H1 (cell line): ENCODE data around the gene PIGU. TPM values are rescaled to one million over a fixed set of nuclear protein-coding genes. Genes with fewer than 3 reads are reported as not detected.

Experiments
- BACH1 ChIP-seq: IDR thresholded peaks from 2 replicates; pipeline ENCODE4 v1.6.1; 2012; ENCODE audit warnings: low read length, improper control_type of control experiment
- EP300 ChIP-seq, 2 experiments: IDR thresholded peaks; 1 replicate in 1 of 2; 2 replicates in 1 of 2; pipeline ENCODE4 v1.6.1; 2011 to 2012; ENCODE audit warnings: low read depth in 2 of 2, low read length in 2 of 2, mild to moderate bottlenecking in 2 of 2, borderline replicate concordance in 1 of 2, inconsistent platforms in 1 of 2, moderate library complexity in 1 of 2
- EZH2 ChIP-seq: fragments of 200-600 bp; sonication (generic); IDR thresholded peaks from 2 replicates; pipeline ENCODE4 v1.7.1; 2012; ENCODE audit warnings: low read depth, mild to moderate bottlenecking, moderate library complexity, low read length, inconsistent platforms; ENCODE audit not compliant: severe bottlenecking
- PHF8 ChIP-seq: fragments of 200-600 bp; sonication (generic); conservative IDR thresholded peaks from 2 replicates; pipeline ENCODE4 v1.7.1; 2012; ENCODE audit warnings: low read depth, mild to moderate bottlenecking, inconsistent platforms, low read length, moderate library complexity
- POLR2A ChIP-seq, 2 experiments: IDR thresholded peaks; 1 replicate in 1 of 2; 2 replicates in 1 of 2; pipeline ENCODE4 v1.6.1; 2011; ENCODE audit warnings: low read depth in 2 of 2, low read length in 2 of 2, mild to moderate bottlenecking in 2 of 2; ENCODE audit errors: control extremely low read depth in 1 of 2
- RAD21 ChIP-seq, 2 experiments: IDR thresholded peaks in 1 of 2; conservative IDR thresholded peaks in 1 of 2; 2 replicates each; pipeline ENCODE4 v1.6.1; 2011; ENCODE audit warnings: low read depth in 2 of 2, low read length in 2 of 2, improper control_type of control experiment in 1 of 2, inconsistent platforms in 1 of 2, mild to moderate bottlenecking in 1 of 2, moderate library complexity in 1 of 2
- TAF1 ChIP-seq: IDR thresholded peaks from 2 replicates; pipeline ENCODE4 v1.6.1; 2011; ENCODE audit warnings: mild to moderate bottlenecking, low read depth, low read length
- USF2 ChIP-seq: IDR thresholded peaks from 2 replicates; pipeline ENCODE4 v1.6.1; 2011; ENCODE audit warnings: low read length, improper control_type of control experiment
- polyA plus RNA-seq, 7 experiments: library from polyadenylated mRNA; depleted of rRNA in 3 of 7; stranded (reverse) in 5 of 7; unstranded in 2 of 7; fragments of >200 nt in 5 of 7; fragments of 200-250 nt in 2 of 7; gene quantifications; 1 replicate in 5 of 7; 2 replicates in 1 of 7; 4 replicates in 1 of 7; pipeline versions ENCODE4 v1.2.1 to v1.2.3, GENCODE V29; 2011 to 2013; ENCODE audit warnings: missing spikeins in 2 of 7, mixed read lengths in 2 of 7
- total RNA-seq: library from RNA; stranded (reverse); fragmentation: NEBNext Ultra II Directional; extraction: Animal tissue kit (Norgen Biotek cat#: 25700); gene quantifications from 2 replicates; pipeline ENCODE4 v1.2.1, GENCODE V29; 2021

The PIGU gene
- total and polyA plus RNA-seq, 2 of the 8 experiments (the other 6 are each of a cell fraction or from before 2014, with no cell fraction given), result 28.3 to 117 TPM

DNA sequence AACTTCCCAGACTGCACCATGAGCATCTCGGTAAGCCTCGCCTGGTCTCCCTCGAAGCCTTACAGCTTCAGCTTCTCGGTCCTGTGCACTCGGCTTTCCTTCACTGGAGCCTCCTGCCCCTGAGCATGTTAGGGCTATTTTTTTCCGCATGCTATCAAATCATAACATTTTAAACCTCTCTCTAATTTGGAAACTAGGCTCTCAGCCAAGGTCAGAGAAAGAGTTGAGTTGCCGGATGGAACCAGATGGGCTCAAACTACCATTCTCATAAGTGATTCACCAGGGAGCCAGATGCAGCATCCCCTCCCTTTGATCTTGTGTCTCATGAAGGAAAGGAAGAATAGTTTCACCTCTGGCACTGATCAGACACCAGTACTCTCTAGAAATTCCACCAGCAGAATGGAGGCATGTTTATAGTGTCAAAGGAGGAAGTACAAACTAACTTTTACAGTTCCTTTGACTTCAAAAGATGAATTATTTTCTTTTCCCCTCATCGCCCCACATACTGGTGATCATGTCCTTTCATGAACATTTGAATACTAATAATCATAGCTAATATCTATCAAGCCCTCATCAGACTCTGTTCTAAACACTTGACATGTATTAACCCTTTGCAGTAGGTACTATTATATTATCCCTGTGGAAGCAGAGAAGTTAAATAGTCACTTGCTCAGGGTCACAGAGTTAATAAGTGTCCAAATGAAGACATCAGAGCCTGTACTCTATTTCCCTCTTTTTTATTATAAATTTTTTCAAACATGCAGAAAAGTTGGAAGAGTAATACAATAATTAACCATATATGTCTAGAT lies 71.7 kb downstream of the PIGU start (continued):
- TF ChIP-seq EP300 (IDR thresholded peaks at IDR 0.05; ENCODE audit: borderline replicate concordance in 1 of 2, low read depth in 2 of 2, low read length in 2 of 2) (no peak), EZH2 (no peak), BACH1 (no peak), POLR2A (IDR thresholded peaks at IDR 0.05; ENCODE audit: control extremely low read depth in 1 of 2, low read depth in 2 of 2, low read length in 2 of 2) (no peak), TAF1 (no peak), USF2 (no peak), RAD21 (IDR thresholded peaks at IDR 0.05 in 1 of 2, conservative IDR thresholded peaks at IDR 0.05 in 1 of 2; ENCODE audit: low read depth in 2 of 2, low read length in 2 of 2) (no peak), PHF8 (no peak)
- TF ChIP-seq, all 59 proteins: peak for 0
